ENCODE results near the gene PRKCH.

The PRKCH gene

DNA sequence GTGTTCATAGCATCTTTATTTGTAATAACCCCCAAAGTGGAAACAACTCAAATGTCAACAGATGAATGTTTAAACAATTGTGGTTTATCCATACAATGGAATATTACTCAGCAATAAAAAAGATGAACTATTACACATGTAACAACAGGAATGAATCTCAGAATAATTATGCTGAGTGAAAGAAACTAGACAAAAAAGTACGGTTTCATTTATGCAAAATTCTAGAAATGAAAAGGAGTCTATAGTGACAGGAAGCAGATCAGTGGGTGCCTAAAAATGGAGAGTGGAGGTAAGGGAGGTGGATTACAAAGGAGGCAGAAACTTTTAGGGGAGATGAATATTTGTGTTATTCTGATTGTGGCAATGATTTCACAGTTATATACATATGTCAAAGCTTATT, 4.8 kb downstream of the PRKCH start:
- Histone ChIP-seq H2AFZ (ENCODE audit: low read depth, low read length) (no peak overlapping the region), H3K79me2 (ENCODE audit: low read length) (no peaks in the 10 kb centered on the region), H3K9ac (ENCODE audit: low read length) (no peak overlapping the region), H3K4me3 (ENCODE audit: low read length) (no peak overlapping the region), H3K9me3 (ENCODE audit: insufficient read depth, low read length) (no peaks in the 10 kb centered on the region), H3K4me2 (ENCODE audit: low read length) (no peak overlapping the region), H3K27ac (ENCODE audit: low read length) (no peak overlapping the region), H3K36me3 (replicated peaks; ENCODE audit: low read depth, low read length) (no peaks in the 10 kb centered on the region), H4K20me1 (ENCODE audit: insufficient read depth, low read length) (no peaks in the 10 kb centered on the region), H3K27me3 (ENCODE audit: low read depth, low read length) (peaks cover 3% of the 10 kb centered on the region; the same call in 1 of the 2 replicates), H3K4me1 (ENCODE audit: low read length) (peaks cover 16% of the 10 kb centered on the region)
- no peak for TF ChIP-seq EZH2phosphoT487 (IDR thresholded peaks at IDR 0.05; ENCODE audit: low read depth)
- TF ChIP-seq CTCF (IDR thresholded peaks at IDR 0.05; ENCODE audit: low read depth, low read length), result no peak

DNA sequence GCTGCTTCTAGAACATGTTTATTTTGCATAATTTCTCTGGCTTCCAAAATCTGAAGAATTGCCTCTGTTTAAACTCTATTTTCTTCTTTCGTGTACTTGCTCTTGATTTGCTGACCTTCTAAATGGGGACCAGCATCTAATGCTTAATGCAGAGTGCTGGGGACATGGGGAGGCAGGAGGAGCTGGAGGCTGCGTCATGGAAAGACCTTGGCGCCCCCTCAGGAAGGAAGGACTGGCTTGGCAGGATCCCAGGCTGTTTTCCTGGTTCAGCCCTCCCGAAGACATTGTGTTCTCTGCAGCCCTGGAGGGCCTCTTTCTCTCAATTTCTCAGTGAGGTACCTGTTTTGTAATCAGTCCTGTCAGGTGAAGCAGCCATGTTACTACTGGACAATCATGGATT, 5.5 kb downstream of the PRKCH start:
- H2AFZ ChIP-seq (ENCODE audit: low read depth, low read length), result no peak overlapping the region
- no peak overlapping the region for H3K4me3 ChIP-seq (ENCODE audit: low read length)
- no peak overlapping the region for H3K4me2 ChIP-seq (ENCODE audit: low read length)
- TF ChIP-seq EZH2phosphoT487 (IDR thresholded peaks at IDR 0.05; ENCODE audit: low read depth) (no peak), CTCF (IDR thresholded peaks at IDR 0.05; ENCODE audit: low read depth, low read length) (no peak)
- peaks cover 7% of the 10 kb centered on the region for H3K27me3 ChIP-seq (ENCODE audit: low read depth, low read length)
- H3K27ac ChIP-seq (ENCODE audit: low read length), result no peak overlapping the region
- no peaks in the 10 kb centered on the region for H3K79me2 ChIP-seq (ENCODE audit: low read length)
- H3K9ac ChIP-seq (ENCODE audit: low read length), result no peak overlapping the region
- no peaks in the 10 kb centered on the region for H3K36me3 ChIP-seq (replicated peaks; ENCODE audit: low read depth, low read length)
- H3K9me3 ChIP-seq (ENCODE audit: insufficient read depth, low read length), result no peaks in the 10 kb centered on the region
- no peaks in the 10 kb centered on the region for H4K20me1 ChIP-seq (ENCODE audit: insufficient read depth, low read length)
- peaks cover 16% of the 10 kb centered on the region for H3K4me1 ChIP-seq (ENCODE audit: low read length)

- peaks cover 16% of the 10 kb centered on the region for H3K4me1 ChIP-seq (ENCODE audit: low read length)
- no peak overlapping the region for H2AFZ ChIP-seq (ENCODE audit: low read depth, low read length)
- no peaks in the 10 kb centered on the region for H3K36me3 ChIP-seq (replicated peaks; ENCODE audit: low read depth, low read length)
- H3K9me3 ChIP-seq (ENCODE audit: insufficient read depth, low read length), result no peaks in the 10 kb centered on the region
- no peak overlapping the region for H3K4me3 ChIP-seq (ENCODE audit: low read length)
- no peaks in the 10 kb centered on the region for H4K20me1 ChIP-seq (ENCODE audit: insufficient read depth, low read length)
- no peak overlapping the region; the same call in 1 of the 2 replicates for H3K4me2 ChIP-seq (ENCODE audit: low read length)
- peaks cover 12% of the 10 kb centered on the region for H3K27me3 ChIP-seq (ENCODE audit: low read depth, low read length)
- H3K9ac ChIP-seq (ENCODE audit: low read length), result no peak overlapping the region
- H3K27ac ChIP-seq (ENCODE audit: low read length), result no peak overlapping the region
- TF ChIP-seq EZH2phosphoT487 (IDR thresholded peaks at IDR 0.05; ENCODE audit: low read depth), result no peak
- no peak for TF ChIP-seq CTCF (IDR thresholded peaks at IDR 0.05; ENCODE audit: low read depth, low read length)
- H3K79me2 ChIP-seq (ENCODE audit: low read length), result no peaks in the 10 kb centered on the region
These were observed 7.4 kb downstream of the PRKCH start for GRCh38 chr14:61328626-61329262.

DNA sequence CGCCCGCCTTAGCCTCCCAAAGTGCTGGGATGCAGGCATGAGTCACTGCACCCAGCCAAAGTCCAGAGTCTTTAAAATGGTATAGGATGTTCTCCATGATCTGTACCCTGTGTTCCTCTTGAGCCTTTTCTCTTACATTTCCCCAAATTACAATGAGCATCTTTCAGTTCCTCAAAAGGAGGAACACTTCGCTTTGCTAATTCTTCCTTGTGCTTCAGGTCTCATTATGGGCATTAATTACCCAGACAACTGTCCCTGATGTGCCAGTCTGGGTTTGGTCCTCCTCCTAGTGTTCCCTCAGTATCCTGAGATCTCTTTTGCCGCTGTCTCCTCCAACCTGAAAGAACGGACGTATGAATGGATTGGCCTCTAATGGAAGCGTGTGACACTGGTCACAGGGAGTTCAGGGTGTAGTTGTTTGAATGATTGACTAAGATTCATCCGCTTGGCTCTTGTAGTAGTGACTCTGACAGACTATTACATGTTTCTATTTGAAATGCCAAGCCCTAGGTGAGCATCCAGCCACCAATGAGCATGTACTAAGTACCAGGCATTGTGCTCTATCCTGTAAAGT, 8.2 kb downstream of the PRKCH start:
- Histone ChIP-seq H3K9me3 (ENCODE audit: insufficient read depth, low read length) (no peaks in the 10 kb centered on the region), H2AFZ (ENCODE audit: low read depth, low read length) (no peak overlapping the region), H3K27ac (ENCODE audit: low read length) (no peak overlapping the region), H3K4me3 (ENCODE audit: low read length) (0 out of 2 replicates have a peak overlapping the region, but pooled peaks have one; percentile 32), H3K79me2 (ENCODE audit: low read length) (no peaks in the 10 kb centered on the region), H3K9ac (ENCODE audit: low read length) (no peak overlapping the region), H4K20me1 (ENCODE audit: insufficient read depth, low read length) (no peaks in the 10 kb centered on the region), H3K27me3 (ENCODE audit: low read depth, low read length) (peaks cover 9% of the 10 kb centered on the region), H3K4me2 (ENCODE audit: low read length) (peak overlapping the region; percentile 66), H3K36me3 (replicated peaks; ENCODE audit: low read depth, low read length) (no peaks in the 10 kb centered on the region), H3K4me1 (ENCODE audit: low read length) (peaks cover 16% of the 10 kb centered on the region)
- TF ChIP-seq CTCF (IDR thresholded peaks at IDR 0.05; ENCODE audit: low read depth, low read length) (no peak), EZH2phosphoT487 (IDR thresholded peaks at IDR 0.05; ENCODE audit: low read depth) (no peak)
